ENCODE results near the gene VPS37C.
"Not testable (repeated sequence)": the region's sequence is repeated elsewhere in the genome, so short reads cannot be mapped to it uniquely, and the experiment has no call there.

The VPS37C gene

DNA sequence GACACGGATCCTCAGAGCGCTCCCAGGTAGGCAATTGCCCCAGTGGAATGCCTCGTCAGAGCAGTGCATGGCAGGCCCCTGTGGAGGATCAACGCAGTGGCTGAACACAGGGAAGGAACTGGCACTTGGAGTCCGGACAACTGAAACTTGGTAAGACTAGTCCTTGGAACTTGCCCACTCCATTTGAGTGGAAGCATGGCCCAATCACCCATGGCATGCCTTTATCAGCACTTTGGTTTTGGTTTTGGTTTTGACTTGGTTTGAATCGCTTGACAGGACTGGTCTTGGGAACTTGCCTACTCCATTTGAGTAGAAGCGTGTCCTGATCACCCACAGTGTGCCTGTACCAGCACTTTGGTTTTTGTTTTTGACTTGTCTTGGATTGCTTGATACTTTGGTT is 67.1 kb downstream of the VPS37C start:
- not testable (repeated sequence) for DNase-seq (ENCODE audit: low read depth in 2 of 2)

DNA sequence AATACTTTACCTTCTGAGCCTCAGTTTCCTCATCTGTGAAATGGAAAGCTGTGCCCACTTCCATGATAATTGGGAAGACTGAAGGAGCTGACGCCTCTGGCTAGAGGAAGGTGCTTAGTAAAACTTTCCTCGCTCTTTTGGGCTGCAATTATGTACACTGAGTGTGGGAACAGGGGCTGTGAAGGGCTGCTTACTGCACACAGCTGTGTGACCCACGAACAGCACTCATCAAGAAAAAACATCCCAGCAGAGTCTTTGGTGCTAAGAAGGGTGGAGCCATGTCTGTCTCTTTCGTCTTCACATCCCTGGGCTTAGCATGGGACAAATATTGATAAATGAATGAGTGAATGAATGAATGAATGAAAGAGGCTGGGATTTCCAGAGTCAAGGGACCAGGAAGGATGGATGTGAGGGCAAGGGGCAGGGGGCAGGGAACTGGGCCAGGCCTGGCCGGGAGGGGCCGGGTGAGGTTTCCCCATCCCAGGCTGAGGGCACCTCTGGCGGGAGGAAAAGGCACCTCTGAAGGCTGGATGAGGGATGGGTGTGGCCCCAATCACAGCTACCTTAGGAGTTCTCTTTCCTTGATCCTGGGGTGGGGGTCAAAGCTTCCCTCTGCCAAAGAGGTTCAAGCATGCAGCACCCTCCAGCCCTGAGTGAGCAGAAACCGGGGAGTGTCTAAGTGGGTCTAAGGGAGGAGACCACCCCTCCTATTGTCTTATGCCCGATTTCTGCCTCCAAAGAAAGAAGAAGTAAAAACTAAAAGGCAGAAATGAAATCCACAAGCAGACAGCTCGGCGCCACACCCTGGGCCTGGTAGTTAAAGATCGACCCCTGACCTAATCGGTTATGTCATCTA is 68.1 kb downstream of the VPS37C start:
- no peak for DNase-seq (ENCODE audit: low read depth in 2 of 2)

DNA sequence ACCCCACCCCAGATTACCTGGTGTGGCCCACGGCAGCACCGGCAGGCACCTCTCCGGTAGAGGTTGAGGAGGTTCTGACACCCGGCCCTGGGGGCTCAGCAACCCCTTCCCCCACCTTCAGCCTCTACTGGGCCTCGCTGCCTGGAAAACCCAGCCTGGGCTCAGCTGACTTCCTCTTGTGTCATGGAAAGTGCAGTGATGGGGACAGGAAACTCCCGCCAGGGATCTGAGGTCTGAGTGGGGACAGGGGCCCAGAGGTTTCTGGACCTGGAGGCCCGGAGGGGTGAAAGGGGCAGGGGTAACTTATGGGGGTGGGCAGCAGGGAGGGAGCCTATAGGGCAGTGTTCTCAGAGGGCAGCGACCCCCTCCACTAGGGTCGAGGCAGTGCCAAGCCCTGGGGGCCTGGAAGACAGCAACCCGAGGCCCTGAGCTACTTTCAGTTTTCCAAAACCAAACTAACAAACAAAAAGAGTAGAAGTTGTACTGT is 68.9 kb downstream of the VPS37C start:
- DNase-seq (ENCODE audit: low read depth in 2 of 2), result peak in 1 of 2 donors; percentile 61

DNA sequence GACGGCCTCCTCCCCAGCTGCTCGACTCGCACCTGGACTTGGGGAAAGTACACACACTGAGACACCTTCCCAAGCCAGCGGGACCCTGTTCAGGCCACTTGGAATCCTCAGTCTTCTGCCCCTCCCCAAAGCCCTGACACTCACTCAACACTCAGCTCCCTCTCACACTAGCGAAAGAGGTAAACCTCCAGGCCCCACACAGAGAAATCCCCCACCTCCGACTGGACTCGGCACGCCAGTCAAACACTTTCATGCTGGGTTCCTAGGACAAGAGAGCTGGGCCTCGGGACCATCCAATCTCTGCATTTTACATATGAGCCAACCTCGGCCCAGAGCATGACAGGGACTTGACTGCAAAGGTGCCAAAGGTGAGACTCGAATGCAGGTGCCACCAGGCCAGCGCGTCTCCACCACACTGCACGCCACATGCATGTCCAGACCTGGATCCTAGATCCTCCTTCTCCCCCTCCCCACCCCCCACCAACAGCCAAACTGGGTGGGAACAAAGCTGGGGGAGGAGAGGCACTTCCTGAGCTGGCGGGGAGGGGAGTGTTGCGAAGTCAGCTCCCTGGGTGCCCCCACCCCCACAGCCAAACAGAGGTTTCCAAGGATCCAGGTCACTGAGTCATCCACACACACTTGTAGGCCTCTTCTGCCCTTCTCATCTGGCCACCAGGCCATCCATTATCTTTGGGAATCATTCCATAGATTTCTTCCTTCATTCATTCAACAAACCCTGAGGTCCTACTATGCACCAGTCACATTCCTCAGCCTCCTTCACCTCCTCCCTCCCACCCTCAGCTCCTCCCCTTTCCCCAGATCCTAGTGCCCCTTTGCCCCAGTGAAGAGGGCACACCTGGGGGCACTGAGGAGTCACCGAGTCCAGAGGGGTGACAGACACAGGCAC is 69.6 kb downstream of the VPS37C start:
- DNase-seq (ENCODE audit: low read depth in 2 of 2), result no peak

DNA sequence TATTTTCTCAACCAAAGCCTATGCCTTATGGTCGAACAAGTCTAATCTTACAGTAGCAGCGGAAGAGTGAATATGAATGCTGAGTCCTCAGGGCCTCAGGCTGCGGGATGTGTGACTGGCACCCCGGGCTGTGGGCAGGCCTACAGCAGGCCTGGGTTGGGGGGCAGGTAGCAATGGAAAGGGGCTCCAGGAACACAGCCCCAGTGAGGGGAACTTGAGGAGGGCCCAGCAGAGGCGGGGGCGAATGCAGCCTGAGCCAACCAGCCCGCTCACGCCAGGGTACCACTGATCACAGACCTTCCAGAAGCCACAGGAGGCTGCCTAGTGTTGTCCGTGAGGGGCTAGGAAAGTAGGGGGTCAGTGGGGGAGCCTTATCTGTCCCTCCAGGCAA is 70.2 kb downstream of the VPS37C start:
- DNase-seq (ENCODE audit: low read depth in 2 of 2), result no peak

DNA sequence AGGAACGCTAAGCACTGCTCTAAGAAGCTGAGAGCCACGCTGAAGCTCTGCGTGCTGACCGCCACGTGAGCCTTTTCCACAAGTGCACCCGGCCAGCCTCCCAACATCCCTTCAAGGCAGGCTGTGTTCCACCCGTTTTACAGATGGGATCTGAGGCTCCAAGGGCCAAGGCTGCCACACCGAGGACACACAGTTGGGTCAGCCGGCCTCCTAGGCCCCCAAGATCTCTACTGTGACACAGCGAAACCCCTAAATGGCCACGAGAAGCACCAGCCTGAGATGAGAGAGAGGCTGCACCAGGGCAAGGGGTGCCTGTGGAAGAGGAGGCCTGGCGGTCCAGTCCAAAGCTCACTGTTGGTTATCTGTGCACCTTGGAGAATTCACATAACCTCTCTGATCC is 70.7 kb downstream of the VPS37C start:
- no peak for DNase-seq (ENCODE audit: low read depth in 2 of 2)

DNA sequence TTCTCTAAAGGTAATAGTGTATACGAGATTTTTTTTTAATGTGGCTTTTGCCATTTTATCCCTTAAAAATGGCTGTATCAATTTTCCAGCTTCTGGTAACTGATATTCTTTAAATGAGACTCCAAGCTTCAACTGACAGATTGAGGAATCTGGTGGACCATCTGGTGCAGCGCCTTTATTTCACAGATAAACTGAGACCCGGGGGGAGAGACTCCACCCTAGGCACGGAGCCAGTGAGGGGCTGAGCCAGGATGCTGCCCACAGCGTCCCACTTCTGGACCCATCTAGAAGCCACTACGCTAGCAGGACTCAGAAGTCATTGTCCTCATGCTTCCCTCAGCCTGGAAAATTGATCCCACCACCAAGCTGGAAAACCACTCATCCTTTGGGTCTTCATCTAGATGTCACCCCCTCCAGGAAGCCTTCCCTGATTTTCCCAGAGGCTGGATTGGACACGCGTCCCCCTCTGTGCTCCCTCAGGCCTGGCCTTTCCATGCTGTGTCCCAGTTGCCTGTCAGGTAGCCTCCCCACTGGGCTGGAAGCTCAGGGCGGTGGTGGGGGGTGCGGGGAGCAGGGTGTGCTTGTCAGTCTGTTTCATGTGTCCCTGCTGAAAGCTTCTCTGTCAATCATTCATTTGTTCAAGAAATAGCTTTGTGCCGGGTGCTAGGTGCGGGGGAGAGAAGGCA is 71.3 kb downstream of the VPS37C start:
- no peak for DNase-seq (ENCODE audit: low read depth in 2 of 2)

DNA sequence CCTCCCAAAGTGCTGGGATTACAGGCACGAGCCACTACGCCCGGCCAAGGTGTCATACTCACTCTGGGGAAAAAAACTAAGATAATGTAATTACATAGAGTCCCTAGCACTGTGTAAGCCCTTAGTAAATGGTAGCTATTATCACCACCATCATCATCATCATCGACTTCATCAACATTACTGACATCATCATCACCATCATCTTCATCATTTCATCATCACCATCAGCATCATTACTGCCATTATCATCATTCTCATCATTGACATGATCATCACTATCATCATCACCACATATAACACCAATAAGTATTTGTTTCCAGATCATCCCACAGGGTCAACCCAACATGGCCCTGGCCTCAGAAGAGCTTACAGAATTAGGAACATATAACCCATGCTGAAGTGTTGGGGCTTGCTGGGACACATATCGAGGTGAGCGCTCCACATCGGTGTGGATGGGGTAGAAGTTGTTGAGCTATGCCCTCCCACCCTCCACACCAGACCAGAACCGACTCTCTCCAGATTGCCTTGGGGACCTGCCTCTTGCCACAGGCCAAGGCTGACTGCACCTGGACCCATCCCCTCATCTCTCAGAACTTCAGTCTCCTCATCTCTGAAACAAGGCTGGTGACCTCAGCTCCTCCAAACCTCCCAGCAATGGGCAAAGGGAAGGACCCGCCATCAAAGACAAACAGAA is 73.7 kb downstream of the VPS37C start:
- no peak for DNase-seq (ENCODE audit: low read depth in 2 of 2)

DNA sequence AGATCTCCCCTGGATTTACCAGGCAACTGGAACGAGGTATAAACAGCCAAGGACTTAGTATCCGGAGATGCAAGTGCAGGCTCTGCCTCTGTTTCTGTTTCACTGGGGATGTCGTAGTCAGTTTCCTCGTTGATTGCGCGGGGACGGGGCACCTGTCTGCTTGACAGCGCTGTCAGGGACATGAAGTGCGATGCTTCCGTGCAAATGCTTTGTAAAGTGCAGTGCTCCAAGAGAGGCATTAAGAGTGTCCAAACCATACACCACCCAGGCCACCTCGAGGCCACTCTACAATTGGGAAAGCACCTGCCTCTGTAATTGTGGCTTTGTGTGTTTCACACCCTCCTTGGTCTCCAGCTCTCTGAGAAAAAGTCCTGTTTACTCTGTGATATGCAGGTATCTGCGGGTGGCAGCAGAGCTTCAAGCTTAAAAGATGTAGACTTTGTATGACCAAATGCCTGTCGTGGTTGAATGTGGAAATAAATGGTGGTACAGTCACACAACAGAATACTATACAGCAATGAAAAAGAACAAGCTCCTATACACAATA is 77.6 kb downstream of the VPS37C start:
- no peak for DNase-seq (ENCODE audit: low read depth in 2 of 2)

DNA sequence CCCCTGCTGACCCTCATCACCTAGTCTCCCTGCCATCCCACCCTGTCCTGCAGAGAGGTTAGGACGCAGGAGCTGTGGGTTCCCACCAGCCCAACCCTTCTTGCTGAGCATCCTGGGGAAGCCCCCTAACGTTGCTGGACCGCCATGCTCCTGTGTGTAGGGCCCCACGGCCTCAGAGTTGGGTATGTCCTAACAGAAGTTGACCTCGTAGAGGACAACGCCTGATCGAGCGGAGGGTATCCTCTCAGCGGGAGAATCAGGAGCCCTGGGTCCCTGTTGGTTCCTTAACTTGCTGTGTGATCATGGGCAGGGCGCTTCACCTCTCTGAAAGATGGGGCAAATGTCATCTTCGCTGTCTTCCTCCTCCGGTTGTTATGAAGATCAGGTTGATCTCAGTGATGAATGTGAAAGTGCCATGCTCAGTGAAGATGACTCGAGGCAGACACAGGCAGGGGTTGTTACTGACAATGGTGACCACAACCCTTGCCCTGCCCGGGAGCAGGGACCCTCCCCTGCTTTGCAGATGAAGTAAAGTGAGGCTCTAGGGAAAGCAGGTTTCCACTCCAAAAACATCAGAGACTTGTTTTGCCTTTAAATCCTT is 78.2 kb downstream of the VPS37C start:
- DNase-seq (ENCODE audit: low read depth in 2 of 2), result no peak

DNA sequence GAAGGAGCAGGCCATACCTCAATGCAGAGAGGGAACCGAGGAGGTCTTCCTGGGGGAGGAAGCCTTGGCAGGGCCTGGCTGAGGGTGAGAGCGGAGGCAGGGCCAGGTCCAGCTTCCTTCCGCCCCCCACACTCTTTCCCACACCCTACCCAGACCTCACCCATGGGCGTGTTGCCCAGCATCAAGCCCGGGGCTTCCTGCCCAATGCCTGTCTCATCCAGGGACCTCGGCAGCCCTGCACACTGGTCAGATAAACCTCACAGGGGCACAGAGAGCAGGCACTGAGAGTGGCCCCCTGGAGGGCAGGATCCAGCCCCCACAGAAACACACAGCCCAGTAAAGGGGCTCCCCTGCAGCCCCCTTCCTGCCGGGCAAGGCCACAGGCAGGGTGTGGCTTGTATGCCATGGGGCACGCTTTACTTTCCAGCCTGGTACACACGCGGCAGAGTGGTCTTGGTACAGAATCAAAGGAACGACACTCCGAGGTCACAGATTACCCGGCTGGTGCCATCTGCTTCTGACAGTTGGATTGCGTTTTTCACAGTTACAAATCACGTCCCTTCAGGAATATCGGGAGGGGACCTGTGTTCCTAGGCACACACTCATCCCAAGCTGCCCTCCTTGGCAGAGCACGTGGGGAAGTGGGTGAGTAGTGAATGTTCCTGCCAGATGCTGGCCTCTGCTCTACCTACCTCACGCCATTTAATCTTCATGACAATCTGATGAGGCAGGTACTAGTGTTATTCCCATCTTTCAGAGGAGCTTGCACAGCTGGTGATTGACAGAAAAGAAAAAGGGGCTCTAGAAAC is 79.0 kb downstream of the VPS37C start:
- DNase-seq (ENCODE audit: low read depth in 2 of 2), result no peak

DNA sequence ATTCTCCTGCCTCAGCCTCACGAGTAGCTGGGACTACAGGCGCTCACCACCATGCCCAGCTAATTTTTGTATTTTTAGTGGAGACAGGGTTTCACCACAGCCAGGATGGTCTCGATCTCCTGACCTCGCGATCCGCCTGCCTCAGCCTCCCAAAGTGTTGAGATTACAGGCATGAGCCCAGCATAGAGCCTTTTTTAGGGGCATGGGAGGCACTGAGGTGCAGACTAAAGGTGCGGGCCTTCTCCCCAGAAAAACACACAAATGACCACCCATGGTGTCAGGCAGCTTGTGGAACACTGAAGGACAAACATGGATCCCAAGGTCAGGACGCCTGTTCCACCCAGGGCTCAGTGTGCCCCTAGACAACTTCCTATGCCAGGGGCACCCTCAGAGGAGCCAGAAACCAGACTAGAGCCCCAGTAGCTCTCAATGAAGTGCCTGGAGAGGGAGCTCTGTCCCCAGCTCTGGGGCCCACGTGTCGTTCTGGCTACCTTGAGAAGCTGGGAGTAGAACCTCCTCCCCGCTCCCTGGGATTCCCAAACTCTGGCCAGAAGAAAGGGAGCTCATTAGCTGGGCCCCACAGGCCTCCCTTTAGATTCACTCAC is 80.1 kb downstream of the VPS37C start:
- no peak for DNase-seq (ENCODE audit: low read depth in 2 of 2)

DNA sequence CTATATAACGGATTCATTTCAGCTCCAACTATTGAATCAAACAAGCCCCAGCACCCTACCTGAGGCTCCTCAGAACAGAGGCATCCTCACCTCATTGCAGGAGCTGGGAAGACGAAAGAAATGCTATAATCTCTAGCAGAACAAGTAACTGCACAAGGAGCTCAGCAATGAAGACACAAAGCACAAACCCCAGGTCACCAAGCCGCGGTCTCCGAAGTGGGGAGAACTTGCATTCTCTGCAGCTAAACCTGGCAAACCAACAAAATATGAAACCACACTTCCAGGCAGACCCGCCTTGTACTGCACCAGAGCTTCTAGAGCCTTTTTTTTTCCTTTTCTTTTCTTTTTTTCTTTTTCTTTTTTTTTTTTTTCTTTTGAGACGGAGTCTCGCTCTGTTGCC is 80.7 kb downstream of the VPS37C start:
- DNase-seq (ENCODE audit: low read depth in 2 of 2), result no peak

Measured in stimulated activated CD4-positive, alpha-beta T cell treated with anti-CD3 and anti-CD28 coated beads, Interleukin-15, amount 100 ng/mL, for 48 hours (primary cell).